GM19468 (cell line): ENCODE data around the gene TGDS.

Experiments
- ATAC-seq: cut with Tn5 transposase; IDR thresholded peaks from one replicate; pipeline ENCODE4 v1.9.1; 2021; ENCODE audit warnings: mild to moderate bottlenecking, moderate library complexity, moderate number of reproducible peaks; ENCODE audit not compliant: unreplicated experiment; ENCODE audit errors: extremely low read depth

TGDS gene

DNA sequence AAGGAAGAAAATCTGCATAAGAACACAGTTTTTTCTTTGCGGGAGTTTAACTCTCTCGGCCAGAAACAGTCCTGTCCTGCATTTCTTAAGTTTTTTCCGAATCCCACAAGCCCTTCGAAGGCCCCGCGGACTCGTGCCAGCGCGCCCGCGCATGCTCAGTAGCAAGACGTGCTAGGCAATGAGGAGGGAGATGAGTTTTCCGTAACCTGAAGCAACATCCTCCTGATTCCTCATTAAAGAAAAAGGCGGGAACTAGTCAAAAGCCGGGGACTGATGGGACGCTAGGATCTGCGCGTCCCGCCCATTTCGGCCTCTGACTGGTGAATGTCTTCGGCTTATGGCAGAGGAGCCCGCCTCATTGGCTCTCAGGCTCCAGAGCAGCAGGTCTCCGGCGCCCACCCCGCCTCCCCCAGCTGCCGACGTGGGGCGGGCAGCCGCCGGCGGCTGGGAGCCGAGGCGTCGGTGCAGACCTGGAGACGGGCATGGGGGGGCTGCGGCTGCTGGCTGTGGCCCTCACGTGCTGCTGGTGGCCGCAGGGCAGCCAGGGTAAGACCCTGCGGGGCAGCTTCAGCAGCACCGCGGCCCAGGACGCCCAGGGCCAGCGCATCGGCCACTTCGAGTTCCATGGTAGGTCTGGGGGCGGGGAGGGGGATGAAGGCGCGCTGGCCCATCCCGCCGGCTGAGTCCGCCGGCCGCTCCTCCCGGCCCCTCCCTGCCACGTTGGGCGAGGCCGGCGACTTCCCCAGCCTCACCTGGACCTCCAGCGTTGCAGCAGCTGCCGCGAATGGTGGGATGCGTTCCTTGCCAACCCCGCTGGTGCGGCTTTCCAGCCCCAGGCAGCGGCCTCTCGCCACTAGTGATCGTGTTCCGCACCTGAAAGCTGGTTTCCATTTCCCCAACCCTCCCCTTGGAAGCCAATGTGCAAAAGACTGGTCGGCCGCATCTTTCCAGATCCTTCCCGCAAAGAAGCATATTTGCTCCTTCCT is 5.8 kb upstream of the TGDS start, which contains the start of gene GPR180:
GPR180 (plus strand) TSS at position 412 of the 986 bp plus-strand sequence; CDS start at position 483, 71 bp downstream.
- peak; percentile 100 for ATAC-seq

DNA sequence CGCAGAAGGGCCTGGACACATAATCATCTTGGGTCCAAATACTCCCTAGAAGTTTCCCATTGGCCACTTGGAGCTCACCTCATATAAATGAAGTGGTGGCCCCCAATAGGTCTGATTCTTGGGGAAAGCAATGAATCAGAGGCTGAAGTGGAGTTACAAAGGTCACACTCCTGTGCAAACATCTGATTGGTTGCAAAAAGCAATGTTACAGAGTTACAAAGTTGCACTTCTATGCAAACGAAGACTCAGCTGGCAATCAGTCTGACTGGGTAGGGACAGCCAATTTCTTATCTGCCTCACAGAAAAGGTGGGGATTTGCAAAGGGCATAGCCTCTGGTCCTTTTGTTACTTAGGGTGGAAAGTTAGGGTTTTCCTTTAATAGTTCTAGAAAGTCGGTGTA is 3.9 kb upstream of the TGDS start:
- ATAC-seq = no peak

DNA sequence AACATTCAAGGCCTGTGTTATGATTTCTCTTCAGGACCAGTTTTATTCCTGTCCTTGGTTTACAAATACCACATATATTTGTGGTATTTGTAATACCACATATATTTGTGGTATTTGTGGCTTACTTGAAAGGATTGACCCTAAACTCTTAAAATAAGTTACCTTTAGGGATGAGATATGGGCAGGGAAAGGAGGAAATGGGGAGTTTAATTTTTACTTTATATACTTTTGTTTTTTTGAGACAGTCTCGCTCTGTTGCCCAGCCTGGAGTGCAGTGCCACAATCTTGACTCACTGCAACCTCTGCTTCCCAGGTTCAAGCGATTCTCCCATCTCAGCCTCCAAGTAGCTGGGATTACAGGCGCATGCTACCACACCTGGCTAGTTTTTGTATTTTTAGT is 2.3 kb upstream of the TGDS start:
- ATAC-seq = no peak

DNA sequence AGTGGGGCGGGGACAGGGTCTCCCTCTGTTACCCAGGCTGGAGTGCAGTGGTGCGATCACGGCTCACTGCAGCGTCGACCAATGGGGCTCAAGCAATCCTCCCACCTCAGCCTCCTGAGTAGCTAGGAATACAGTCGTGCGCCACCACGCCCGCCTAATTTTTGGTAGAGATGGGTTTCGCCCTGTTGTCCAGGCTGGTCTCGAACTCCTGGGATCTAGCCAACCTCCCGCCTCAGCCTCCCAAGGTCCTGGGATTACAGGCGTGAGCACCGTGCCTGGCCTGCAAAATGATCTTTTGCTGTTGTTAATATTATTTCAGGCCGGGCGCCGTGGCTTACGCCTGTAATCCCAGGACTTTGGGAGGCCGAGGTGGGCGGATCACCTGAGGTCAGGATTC is 621 bp upstream of the TGDS start:
- no peak for ATAC-seq

DNA sequence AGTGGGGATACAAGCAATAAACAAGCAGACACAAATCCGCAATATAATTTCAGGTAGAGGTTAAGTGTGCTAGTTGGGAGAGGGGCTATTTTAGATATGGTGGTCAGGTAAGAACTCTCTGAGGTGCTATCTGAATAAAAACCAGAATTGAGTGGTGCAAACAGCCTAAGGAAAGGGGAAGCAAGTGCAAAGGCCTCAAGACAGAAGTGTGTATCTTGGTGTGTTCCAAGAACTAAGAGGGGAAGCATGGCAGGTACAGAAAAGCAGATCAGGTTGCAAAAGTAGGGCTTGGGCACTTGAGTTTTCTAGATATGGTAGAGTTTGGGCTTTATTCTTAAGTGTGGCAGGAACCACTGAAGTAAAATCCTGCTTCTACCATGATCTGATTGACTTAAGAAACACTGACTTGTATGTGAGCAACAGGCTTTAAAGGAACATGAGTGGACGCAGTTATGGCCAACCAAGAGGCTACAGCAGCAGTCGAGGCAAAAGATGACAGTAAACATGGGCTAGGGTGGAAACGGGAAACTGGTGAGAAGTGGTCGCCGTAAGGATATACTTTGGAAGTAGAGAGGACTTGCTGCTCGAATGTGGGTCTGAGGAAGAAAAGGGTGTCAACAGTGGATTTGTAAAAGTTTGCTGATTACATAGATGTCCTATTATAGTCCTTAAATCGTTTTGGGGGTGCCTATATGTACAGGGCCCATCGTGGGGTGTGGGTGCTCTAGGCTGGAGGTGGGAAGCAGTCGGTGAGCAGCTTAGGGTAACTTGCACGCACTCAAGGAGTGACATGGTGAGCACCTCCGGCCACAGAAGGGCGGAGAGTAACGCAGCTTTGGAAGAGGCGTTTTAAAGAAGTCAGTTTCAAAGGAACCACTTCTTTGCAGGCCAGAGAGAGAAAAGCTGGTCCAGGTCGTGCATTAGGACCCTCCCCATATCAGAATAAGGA is 677 bp downstream of the TGDS start:
- ATAC-seq = no peak

DNA sequence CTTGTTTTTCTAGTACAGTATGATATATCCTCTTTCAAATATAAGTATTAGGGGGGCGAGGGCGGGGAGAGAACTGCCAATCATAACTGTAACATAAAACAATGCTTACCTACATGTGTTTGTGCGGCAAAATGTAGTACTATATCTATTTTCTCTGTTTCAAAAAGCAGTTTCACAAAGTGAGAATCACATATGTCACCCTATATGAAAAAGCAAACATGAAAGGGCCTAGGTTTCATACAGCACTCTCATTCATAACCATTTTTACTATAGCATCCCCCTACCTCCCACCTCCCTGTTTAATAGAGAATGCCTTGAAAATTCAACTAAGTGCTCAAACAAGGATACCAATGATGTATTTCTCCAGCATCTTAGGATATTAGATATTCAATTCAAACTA is 5.2 kb downstream of the TGDS start:
- ATAC-seq = no peak

DNA sequence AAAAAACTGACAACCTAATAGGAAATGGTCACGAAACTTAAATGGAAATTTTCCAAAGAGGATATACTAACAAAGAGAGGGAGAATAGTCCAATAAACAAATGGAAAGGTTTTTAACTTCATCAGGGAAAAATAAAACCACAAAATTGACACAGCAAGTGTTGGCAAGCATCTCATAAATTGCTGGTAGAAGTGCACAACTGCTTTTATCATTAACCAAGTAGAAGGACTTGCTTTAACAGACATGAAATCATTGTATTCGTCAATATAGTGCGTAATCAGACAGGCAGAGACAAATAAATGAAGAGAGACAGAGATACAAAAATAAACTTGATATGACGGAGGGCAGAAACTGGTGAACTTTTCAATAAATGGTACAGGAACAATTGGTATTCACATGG is 7.4 kb downstream of the TGDS start:
- ATAC-seq = no peak

DNA sequence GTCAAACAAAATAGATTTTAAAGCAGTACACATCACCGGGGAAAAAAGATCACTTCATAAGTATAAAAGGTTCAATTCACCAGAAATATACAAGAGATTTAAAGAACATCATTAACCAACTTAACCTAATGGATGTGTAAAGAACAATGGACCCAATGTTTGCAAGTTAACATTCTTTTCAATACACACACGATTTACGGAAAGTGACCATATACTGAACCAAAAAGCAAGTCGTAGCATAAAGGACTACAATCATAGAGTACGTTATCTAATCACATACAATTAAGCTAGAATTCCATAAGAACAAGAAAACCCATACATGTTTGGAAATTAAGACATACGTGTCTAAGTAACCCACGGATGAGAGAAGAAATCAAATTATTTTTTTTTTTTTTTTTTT is 9.6 kb downstream of the TGDS start:
- no peak for ATAC-seq

DNA sequence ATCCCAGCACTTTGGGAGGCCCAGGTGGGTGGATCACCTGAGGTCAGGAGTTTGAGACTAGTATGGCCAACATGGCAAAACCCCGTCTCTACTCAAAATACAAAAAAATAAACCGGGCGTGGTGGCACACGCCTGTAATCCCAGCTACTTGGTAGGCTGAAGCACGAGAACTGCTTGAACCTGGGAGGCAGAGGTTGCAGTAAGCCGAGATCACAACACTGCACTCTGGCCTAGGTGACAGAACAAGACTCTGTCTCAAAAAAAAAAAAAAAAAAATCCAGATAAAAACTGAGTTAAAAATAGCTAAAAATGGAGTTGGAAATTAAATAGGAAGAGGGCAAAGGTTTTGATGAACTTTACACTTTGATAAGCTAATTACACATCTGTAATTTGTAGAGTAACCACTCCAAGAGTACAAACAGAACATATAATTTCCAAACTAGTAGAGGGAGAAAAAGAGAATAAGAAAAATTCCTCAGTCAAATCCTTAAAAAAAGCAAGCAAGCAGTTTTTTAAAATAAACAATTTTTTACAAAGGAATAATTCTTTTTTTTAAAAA is 10.3 kb downstream of the TGDS start:
- ATAC-seq = no peak

DNA sequence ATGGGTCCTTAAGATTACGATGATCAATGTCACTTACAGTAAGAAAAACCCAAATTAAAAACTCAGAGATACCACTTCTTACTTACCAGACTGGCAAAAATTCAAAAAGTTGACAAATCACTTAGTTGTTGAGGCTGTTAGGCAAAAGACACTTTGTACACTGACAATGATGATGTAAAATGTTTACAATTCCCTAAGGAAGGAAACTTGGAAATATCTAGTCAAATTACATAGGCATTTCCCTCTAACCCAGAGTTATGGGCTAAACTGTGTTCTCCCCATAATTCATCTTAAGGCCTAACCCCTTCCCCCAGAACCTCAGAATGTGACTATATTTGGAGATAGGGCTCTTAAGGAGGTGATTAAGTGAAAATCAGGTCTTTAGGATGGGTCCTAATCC is 12.0 kb downstream of the TGDS start:
- no peak for ATAC-seq

DNA sequence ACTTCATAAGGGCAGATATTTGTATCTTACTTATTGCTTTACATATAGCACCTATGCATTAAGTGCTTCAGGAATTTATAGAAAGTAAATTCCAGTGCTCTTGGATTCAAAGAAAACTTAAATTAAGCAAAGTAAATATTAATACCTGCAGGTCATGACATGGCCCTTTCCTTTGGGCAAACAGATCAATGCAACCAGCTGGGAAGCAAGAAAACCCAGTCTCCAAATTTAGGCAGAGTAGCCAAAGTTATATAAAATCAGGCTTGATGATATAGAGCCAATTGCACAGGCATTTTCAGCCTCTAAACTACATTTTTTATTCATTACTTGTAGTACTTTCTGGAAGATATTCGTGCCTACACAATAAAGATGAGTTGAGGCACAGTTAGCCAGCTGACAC is 16.9 kb downstream of the TGDS start:
- ATAC-seq = no peak

DNA sequence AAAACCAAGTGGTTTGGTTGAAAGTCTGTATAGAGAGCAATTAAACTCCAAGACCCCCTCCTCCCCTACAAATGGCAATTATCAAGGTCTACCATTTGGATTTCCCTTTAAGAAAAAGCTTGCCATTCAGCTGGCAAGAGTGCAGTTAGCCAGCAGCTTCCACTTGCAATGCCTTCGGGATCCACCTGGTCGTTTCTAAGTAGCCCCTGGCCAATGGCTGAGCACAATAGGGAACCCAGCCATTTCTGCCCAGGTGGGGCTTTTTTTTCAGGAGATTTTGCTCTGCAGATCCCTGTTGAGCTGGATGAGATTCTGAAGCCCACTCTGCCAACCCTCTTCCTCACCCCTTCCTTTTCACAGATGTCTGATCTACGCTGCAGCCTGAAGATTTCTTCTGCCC is 26.3 kb downstream of the TGDS start:
- ATAC-seq = no peak

DNA sequence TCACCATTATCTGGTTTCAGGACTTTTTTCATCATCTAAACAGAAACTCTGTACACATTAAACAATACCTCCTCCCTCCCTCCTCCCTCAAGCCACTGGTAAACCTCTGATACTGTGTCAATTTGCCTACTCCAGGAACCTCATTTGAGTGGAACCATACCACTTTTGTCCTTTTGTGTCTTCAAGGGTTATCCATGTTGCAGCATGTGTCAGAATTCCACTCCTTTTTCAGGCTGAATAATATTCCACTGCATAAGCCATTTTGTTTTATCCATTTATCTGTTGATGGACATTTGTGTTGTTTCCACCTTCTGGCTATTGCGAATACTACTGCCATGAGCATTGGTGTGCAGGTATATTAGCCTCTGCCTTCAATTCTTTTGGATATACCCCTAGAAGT is 27.5 kb downstream of the TGDS start:
- no peak for ATAC-seq

DNA sequence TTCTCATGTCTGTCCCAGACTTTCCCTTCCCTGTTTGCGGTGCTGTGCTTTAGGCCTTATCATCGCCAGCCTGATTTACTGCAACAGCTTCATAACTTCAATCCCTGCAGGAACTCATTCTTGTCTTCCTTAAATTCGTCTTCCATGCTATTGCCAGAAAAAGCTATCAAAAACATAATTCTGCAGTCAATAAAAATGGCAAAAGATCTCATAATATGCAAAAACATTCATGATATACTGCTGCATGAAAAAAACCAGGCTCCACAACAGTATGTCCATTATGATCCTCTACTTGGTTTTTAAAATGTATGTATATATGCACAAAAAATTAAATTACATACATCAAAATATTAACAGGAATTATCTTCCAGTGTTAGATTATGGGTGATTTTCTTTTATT is 28.4 kb downstream of the TGDS start:
- ATAC-seq = no peak

DNA sequence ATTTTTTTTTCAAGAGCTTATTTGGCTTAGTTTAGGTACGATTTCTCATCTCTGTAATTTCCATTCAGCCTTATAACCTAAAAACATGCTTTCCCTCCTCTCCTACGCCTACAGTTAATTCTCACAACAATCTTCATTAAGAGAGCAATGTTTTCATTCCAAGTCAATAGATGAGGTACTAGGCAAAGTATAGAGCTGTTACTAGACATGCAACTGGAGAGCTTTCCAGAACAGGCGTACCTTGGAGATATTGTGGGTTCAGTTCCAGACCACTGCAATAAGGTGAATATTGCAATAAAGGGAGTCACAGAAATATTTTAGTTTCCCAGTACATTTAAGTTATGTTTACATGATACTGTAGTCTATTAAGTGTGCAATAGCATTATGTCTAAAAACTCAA is 34.8 kb downstream of the TGDS start:
- ATAC-seq = no peak

DNA sequence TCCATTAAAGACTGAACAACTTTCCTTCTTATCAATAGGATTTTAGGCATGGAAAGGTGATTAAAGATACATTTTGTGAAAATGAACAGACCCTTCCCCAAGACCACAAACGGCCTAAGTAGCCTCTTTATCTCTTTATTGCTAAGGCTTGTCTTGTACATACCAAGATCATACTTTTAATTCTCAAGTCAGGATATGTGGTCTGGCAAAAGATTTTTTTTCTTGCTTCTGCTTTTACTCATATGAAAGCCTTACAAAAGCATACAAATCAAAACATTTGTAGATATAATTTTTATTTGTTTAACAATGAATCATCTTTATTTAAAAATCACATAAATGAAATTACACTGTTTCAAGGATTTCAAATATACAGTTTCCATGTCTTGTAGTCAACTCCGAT is 35.8 kb downstream of the TGDS start:
- ATAC-seq = no peak

DNA sequence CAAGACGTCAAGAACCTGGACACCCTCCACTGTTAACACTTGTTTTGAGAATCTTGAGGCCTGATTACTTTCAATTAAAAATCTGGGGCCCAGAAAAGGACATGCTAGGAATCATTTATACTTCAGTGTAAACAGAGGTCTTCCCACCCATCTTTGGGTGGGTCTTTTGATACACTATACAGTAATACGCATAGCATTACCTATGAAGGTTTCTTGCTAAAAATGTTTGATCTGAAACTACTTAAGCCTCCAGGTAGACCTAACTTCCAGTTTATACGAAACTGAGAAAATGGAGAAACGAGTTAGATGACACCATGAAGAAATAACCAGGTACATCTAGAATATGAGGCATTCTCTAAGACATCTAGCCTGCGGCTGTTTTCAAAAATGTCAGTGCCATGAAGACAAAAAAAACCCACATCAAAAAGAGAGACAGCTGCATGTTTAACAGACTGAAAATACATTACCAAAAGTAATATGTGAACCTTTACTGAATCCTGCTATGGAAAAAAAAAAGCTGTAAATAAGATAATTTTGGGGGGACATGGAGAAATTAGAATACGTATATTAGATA is 36.6 kb downstream of the TGDS start:
- ATAC-seq = no peak

DNA sequence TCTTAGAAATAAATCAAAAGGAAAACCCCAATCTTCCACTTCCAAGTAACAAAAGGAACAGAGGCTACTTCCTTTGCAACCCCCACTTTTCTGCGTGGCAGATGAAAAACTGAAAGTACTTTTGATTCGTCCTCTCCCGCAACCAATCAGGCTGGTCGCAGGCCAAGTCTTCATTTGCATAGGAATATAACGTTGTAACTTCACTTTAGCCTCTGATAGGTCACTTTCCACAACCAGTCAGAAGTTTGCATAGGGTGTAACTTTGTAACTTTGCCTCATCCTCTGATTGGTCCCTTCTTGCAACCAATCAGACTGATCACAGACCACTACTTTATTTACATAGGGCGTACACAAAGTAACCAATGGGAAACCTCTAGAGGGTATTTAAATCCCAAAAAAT is 37.2 kb downstream of the TGDS start:
- no peak for ATAC-seq

DNA sequence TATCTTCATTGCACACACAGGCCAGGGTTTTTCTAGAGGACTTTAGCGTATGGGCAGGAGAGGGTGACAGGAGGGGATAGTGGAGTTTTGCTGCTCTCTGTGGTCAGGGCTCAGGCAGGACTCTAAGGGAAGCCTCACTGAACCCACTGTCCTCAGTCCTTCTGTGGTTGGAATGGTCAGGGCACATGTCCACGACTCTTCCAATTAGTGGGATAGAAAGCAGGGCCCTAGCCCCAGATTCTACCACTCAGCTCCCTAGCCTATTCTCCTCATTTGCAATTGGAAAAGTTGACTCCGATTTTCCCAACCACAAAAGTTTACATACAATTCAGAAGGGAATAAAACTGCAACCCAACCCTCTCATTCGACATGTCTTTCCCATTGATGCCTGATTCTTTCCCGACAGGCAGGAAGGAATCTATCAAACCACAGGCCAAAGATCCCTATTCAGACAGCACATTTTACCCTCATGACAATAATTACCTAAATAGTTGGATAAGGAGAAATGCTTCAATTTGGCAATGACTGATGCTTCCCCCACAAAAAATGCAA is 38.2 kb downstream of the TGDS start:
- ATAC-seq = no peak

DNA sequence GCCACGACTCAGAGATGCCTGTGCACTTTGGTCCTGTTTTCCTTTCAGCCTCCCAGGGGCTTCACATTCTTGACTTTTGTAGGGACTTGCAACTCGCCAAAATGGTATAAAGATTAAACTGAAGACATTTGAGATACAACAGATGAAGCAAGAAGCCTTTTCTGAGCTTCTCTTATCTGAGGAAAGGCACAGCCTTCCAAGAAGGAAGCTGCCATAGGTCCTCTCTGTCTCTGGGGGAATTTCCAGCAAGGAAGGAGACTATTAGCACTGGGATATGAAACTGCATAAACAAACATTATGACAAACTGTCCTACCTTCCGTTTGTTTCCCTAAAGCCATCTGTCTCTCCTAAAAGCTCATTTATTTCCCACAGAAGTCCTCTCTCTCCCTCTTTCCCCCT is 39.3 kb downstream of the TGDS start:
- no peak for ATAC-seq
